GM12892 (cell line): Measurements from ENCODE around the gene FAM151A.

ENCODE experiments used
- DNase-seq: peaks from one replicate; pipeline ENCODE4 v3.0.0; 2011; ENCODE audit not compliant: insufficient read length
- FAIRE-seq: peaks from 2 replicates; lab custom pipeline; 2011; peaks lifted over from hg19 to GRCh38; lab: Jason Lieb, UNC
- POLR2A ChIP-seq: IDR thresholded peaks from 2 replicates; pipeline ENCODE4 v1.6.1; 2011; ENCODE audit warnings: low read depth, low read length, control low read depth
- POLR2AphosphoS5 ChIP-seq: IDR thresholded peaks from 2 replicates; pipeline ENCODE4 v1.6.1; 2011; ENCODE audit warnings: low read depth, low read length, control low read depth
- TAF1 ChIP-seq: IDR thresholded peaks from 2 replicates; pipeline ENCODE4 v1.6.1; 2011; ENCODE audit warnings: low read depth, mild to moderate bottlenecking, control low read depth, low read length, borderline replicate concordance

The FAM151A gene

DNA sequence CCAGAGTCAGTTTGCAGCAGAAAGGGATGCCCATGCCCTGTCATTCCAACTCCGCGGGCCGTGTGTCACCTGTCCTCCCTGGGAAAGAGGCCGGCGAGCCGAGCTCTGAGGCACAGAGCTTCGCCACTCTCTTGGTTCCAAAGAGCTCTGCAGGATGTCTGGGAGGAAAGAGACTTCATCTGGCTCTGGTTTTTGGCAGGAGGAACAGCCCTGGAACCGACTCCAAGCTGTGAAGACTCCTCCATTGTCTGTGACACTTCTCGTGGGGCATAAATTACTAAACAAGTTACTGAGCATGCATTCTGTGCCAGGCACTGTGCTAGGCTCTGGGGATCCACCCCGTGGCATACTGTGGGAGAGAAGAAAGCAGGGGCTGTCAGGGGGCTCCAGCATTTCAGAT lies 3.9 kb upstream of the FAM151A start:
- DNase-seq, result no peak
- FAIRE-seq, result no peak
- TF ChIP-seq TAF1 (no peak), POLR2A (no peak), POLR2AphosphoS5 (no peak)

DNA sequence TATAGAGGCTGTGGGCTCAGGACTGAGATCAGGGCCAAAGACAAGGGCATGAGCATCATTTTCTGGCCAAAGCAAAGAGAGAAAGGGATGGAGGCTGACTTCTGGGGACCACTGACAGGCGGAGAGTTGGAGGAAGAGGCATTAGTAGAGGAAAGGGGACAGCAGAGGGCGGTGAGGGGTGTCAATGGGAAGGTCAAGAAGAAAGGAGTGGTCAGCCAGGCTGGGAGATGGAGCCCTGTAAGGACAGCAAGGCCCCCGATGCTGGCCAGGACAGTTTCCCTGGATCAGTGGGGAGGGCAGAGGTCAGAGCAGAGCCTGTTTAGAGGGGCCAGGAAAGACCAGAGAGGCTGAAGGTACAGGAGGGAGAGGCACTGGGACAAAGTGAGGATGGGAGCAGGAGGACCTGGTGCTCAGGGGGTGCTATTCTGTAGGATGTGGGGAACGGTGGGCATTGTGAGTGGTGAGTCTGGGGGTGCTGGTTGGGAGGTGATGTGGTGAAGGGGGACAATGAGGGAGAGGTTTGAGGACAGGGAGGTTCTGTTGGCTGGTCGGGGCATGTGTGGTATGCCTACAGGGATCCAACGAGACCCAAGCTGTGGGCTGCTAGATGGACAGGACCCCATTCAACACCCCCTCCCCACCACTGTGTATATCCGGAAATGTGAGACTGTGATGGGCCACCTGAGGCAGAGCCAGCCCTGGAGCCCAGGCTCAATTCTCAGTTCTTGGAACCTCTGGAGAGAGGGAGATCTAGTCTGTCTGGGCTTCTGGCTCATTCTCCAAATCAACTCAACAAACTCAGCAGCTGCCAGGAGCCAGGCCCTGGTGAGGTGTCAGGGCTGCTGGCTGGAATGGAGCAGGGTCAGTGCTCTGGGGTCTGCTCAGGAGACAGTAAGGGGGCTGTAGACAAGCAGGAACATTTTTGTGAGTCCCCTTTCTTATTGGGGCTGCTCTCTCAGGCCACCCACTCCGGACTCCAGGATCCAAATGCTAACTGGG lies 1.4 kb upstream of the FAM151A start:
- DNase-seq (no peak), FAIRE-seq (no peak)

DNA sequence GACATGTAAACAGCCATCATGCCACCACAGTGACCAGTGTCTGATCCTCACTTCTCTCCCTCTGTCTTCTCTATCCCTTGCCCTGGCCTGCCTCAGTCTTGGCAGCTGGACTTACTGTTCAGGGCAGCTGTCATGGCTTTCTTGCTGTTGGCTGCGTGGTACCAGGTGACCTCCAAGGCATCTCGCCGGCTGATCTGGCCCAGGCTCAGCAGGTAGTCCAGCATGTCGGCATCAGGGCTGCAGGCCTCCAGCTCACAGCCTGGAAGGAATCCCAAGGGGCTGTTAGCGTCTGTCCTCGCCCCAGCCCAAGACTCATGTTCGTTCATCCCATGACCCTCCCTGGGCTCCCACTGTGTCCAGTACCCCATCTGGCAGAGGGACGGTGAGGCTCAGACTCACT lies 3.6 kb downstream of the FAM151A start:
- no peak for FAIRE-seq
- DNase-seq, result no peak
- TF ChIP-seq TAF1 (no peak), POLR2AphosphoS5 (no peak), POLR2A (no peak)

More for the DNA sequence above, 1.4 kb upstream of the FAM151A start:
- no peak for TF ChIP-seq TAF1

DNA sequence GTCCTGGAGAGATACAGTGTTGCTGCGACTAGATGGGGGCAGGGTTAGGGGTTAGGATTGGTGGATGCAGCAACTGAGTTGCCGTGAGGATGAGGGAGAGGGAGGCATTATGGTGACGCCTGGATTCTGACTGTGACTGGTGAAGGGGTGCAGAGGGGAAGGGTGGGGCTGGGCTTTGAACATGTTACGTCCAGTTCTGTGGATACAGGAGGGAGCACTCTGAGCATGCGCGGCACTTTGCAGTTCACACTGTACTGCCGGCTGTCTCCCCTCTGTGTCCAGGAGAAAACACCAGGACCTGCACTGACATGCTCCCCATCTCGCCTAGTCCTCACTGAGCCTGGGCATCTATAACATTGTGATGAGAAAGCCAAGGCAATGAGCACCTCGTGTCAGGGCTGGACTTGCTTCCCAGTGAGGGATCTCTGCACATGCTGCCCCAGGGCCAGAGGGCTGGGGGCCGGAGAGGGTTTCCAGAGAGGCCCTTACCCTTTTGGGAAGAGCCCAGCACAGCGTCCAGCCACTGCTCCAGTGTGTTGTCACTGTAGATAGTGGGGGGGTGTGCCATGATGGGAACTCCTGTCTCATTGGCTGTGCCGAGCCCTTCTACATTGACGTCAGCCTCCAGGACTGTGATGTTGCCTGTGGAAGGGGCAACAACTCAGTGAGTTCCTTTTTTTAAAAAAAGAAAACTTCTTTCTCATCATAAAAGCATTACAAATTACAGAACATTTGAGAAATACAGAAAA lies 7.6 kb downstream of the FAM151A start:
- TF ChIP-seq POLR2A, result no peak
- no peak for TF ChIP-seq POLR2AphosphoS5
- no peak for TF ChIP-seq TAF1
- DNase-seq, result no peak
- no peak for FAIRE-seq

DNA sequence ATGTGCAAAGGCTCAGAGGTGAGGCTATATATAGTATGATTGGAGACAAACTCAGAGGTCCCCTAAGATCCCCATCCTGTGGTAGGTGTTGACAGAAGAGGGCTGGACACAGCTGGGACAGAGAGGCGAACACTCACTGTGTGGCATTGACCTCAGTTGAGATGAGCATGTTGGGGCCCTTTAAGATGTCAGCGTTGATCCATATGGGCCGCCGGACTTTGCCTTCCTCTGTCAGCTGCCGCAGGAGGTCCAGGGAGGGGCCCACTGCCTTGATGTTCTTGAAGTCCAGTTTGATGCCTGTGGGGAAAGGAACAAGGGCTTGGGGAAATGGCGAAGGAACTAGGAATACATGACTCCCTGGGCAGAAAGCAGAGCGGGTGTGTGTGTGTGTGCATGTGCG lies 8.8 kb downstream of the FAM151A start:
- no peak for DNase-seq
- FAIRE-seq, result no peak
- no peak for TF ChIP-seq TAF1
- TF ChIP-seq POLR2A, result no peak
- TF ChIP-seq POLR2AphosphoS5, result no peak

DNA sequence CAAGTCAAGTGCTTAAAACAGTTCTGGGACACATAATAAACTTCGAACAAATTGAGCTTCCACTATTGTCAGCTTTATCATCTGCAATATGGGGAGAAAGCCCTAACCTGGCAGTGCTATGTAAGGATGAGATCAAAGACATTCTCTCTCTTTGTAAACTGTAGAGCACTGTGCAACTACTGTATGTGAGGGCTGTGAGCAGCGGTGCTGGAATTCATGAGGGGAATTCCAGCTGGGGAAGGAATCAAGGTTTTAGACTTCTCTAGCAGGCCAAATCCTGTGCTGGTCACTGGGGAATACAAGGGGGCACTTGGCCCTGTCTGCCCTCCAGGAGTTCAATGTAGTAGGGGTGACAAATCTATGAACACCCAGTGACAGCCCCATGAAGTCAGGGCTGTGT lies 9.3 kb downstream of the FAM151A start:
- FAIRE-seq, result no peak
- TF ChIP-seq POLR2A (no peak), POLR2AphosphoS5 (no peak), TAF1 (no peak)
- DNase-seq, result no peak

DNA sequence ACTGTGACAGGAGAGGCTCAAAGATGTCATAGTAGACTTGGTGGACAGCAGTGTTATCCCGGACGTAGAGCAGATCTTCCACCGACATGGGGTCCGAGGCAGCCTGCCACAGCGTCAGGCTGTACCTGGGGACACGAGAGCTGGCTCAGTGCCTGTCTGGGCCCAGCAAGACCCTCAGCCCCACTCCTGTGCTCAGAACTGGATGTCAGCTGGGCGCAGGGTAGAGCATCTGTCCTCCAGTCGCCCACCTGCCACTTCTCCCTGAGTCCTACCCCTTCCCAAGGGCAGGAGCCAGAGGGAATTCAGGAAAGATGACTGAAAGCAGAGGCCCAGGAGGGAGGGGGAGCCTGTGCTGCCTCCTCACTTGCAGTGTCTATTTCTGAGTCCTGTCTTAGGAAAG lies 11.7 kb downstream of the FAM151A start:
- no peak for DNase-seq
- no peak for FAIRE-seq
- TF ChIP-seq POLR2AphosphoS5 (no peak), POLR2A (no peak), TAF1 (no peak)

DNA sequence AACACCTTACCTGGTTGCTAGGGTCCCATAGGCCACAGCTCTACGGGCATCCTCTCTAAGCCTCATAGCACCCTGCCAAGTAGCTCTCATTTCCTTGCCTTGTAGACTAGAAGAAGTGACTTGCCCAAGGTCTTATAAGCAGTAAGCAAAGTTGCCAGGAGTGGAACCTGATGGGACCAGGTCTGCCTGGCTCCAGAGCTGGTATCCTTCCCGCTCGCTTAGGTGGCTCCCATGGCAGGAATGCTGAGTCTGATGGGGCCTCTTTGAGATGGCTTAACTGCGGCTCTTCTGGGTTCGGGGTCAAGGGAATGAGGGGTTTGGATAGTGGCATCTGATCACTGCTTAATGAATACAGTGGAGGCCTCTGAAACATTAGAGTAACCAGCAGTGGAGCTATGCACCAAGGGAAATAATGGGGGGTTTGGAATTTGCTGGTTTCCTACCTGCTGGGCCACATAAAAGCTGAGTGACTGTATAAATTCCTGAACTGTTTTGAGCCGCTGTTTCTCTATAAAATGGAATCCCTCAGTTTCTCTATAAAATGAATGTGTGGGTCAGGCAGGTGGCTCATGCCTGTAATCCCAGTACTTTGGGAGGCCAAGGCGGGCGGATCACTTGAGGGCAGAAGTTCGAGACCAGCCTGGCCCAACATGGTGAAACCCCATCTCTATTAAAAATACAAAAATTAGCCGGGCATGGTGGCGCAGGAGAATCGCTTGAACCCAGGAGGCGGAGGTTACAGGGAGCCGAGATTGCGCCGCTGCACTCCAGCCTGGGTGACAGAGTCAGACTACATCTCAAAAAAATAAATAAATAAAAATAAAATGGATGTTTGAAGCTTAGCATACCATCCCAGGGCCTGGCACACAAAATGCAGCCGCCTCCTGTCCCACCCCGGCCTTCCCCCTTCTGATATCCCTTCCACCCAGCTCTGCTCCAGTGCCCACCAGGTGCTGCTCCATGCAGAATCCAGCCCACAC lies 12.4 kb downstream of the FAM151A start:
- TF ChIP-seq TAF1 (no peak), POLR2AphosphoS5 (no peak), POLR2A (no peak)
- DNase-seq (no peak), FAIRE-seq (no peak)

DNA sequence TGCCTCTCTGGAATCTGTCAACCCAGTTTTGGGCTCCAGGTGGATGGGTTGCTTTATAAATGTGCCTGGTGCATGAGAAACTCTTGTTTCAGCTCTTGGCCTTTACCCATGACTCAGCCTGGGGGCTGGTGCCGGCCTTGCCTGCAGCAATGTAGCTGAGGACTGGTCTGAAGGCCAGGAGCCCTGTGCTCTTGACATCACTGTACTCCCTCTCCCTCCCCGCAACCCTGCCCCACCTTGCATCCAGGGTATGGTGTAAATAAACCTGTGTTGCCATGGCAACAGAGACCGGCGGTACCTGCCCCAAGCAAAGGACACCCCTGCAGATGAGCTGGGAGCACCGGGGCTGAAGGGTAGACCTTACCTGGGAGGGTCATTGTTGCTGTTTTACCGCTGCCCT lies 13.3 kb downstream of the FAM151A start:
- DNase-seq, result no peak
- no peak for TF ChIP-seq TAF1
- TF ChIP-seq POLR2A, result no peak
- no peak for TF ChIP-seq POLR2AphosphoS5
- FAIRE-seq, result no peak

DNA sequence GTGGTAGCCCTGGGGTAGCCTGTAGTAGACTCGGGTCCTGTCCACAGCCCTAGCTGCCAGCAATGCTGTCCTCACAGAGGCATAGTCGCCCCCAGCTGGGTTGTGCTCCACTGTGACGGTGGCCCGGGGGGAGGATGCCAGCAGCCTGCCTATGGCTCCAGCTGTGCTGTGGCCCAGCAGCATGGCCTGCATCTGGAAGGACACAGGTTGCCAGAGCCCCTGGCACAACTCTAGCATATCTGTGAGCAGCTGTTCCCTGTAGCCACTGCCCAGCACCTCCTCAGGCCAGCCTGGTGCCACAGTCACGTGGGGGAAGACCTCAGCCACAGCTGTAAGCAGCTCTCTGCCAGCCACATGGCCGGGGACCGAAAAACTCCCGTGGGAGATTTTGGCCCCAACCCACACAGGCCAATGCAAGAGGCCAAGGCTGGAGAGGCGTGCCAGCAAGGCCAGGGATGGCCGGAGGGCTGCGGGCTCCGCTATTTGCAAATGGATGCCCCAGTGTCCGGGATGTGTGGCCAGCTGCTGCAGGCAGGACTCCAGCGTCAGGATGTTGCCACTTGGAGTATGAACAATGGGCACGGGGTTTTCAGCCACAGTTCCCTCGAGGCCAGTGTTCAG lies 13.9 kb downstream of the FAM151A start:
- FAIRE-seq, result no peak
- TF ChIP-seq POLR2AphosphoS5 (no peak), TAF1 (no peak), POLR2A (no peak)
- no peak for DNase-seq

DNA sequence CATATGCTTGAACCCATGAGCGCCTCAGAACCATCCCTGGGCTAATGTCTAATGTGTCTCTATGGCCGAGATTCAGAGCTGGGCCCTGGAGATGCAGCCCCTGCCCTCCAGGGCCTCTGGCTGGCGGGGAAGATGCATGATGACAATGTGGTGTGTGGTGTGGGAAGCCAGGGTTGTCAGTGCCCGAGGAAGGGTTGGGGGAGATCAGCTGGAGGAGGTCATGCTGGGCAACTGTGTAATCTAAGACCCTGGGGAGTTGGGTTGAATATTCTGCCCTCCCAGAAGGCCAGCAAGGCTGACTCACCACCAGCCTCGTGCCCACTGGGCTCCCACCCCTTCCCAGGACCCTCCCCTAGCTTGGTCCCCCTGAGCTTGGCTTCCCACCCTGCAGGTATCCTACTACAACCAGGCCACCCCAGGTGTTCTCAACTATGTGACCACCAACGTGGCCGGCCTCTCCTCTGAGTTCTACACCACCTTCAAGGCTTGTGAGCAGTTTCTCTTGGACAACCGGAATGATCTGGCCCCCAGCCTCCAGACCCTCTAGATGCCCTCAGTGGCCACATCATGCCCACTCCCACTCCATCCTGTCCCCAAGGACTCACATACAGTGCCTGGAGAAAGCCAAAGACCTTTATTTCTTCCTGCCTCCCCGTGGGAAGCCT lies 14.6 kb downstream of the FAM151A start:
- DNase-seq (no peak), FAIRE-seq (no peak)
- no peak for TF ChIP-seq POLR2A
